Astrocyte (in vitro differentiated cells and primary cell): Measurements from ENCODE around the gene CERT1. TPM values are rescaled to one million over a fixed set of nuclear protein-coding genes. Genes with fewer than 3 reads are reported as not detected.

Experiments used
- DNase-seq: peaks from one replicate; pipeline ENCODE4 v3.0.0-alpha.2; 2010; ENCODE audit warnings: low read depth
- FAIRE-seq: peaks from 2 replicates; lab custom pipeline; 2011; peaks lifted over from hg19 to GRCh38; lab: Jason Lieb, UNC
- H2AFZ ChIP-seq: 2 replicates; pipeline ENCODE4 v1.6.0; 2012; ENCODE audit warnings: low read depth, low read length, inconsistent platforms
- H3K27ac ChIP-seq: 2 replicates; pipeline ENCODE4 v1.5.1; 2011; ENCODE audit warnings: low read depth, low read length, inconsistent platforms
- H3K27me3 ChIP-seq: 2 replicates; pipeline ENCODE4 v1.6.0; 2011; ENCODE audit warnings: low read length, inconsistent platforms; ENCODE audit not compliant: insufficient read depth
- H3K36me3 ChIP-seq: 2 replicates; pipeline ENCODE4 v1.5.1; 2011; ENCODE audit warnings: low read length, inconsistent platforms; ENCODE audit not compliant: insufficient read depth
- H3K4me1 ChIP-seq: 2 replicates; pipeline ENCODE4 v1.5.1; 2011; ENCODE audit warnings: low read length, inconsistent platforms; ENCODE audit not compliant: insufficient read depth
- H3K4me2 ChIP-seq: 2 replicates; pipeline ENCODE4 v1.6.0; 2012; ENCODE audit warnings: low read length, inconsistent platforms
- H3K4me3 ChIP-seq: 2 replicates; pipeline ENCODE4 v1.5.1; 2011; ENCODE audit warnings: low read depth, mild to moderate bottlenecking, low read length, inconsistent platforms; ENCODE audit not compliant: insufficient read depth
- H3K79me2 ChIP-seq: 2 replicates; pipeline ENCODE4 v1.6.0; 2012; ENCODE audit warnings: mild to moderate bottlenecking, low read length, inconsistent platforms; ENCODE audit not compliant: insufficient read depth
- H3K9ac ChIP-seq: 2 replicates; pipeline ENCODE4 v1.6.0; 2012; ENCODE audit warnings: mild to moderate bottlenecking, low read length, inconsistent platforms
- H3K9me3 ChIP-seq: 2 replicates; pipeline ENCODE4 v1.5.1; 2012; ENCODE audit warnings: low read depth, mild to moderate bottlenecking, low read length, inconsistent platforms; ENCODE audit not compliant: insufficient read depth
- H4K20me1 ChIP-seq: 2 replicates; pipeline ENCODE4 v1.6.0; 2012; ENCODE audit warnings: low read length, inconsistent platforms; ENCODE audit not compliant: insufficient read depth
- H3K27ac Mint-ChIP-seq: one replicate; pipeline ENCODE4 v1.8.0; 2021; ENCODE audit warnings: mild to moderate bottlenecking, mixed read lengths; ENCODE audit not compliant: unreplicated experiment
- H3K27me3 Mint-ChIP-seq: one replicate; pipeline ENCODE4 v1.8.0; 2021; ENCODE audit warnings: low read depth, mixed read lengths; ENCODE audit not compliant: unreplicated experiment
- H3K36me3 Mint-ChIP-seq: one replicate; pipeline ENCODE4 v1.8.0; 2021; ENCODE audit warnings: low read depth, mixed read lengths; ENCODE audit not compliant: unreplicated experiment
- H3K4me1 Mint-ChIP-seq: one replicate; pipeline ENCODE4 v1.8.0; 2021; ENCODE audit warnings: low read depth, mixed read lengths; ENCODE audit not compliant: unreplicated experiment
- H3K4me3 Mint-ChIP-seq: one replicate; pipeline ENCODE4 v1.8.0; 2021; ENCODE audit warnings: mild to moderate bottlenecking, moderate library complexity, mixed read lengths; ENCODE audit not compliant: unreplicated experiment
- H3K9me3 Mint-ChIP-seq: one replicate; pipeline ENCODE4 v1.8.0; 2021; ENCODE audit warnings: mild to moderate bottlenecking, mixed read lengths; ENCODE audit not compliant: unreplicated experiment
- CTCF ChIP-seq: IDR thresholded peaks from 2 replicates; pipeline ENCODE4 v1.5.1; 2011; ENCODE audit warnings: low read depth, mild to moderate bottlenecking, inconsistent platforms, low read length, moderate library complexity; ENCODE audit not compliant: insufficient read depth
- EZH2 ChIP-seq: IDR thresholded peaks from 2 replicates; pipeline ENCODE4 v1.6.1; 2012; ENCODE audit warnings: mild to moderate bottlenecking, low read length, inconsistent platforms; ENCODE audit not compliant: insufficient read depth
- total RNA-seq: library from RNA; stranded (reverse); gene quantifications from 2 replicates; pipeline ENCODE4 v1.2.1, GENCODE V29; 2021

CERT1 gene
- total RNA-seq, 1 donor from 2014 or later, result 29.6 TPM

- H3K27me3 Mint-ChIP-seq, result no peaks in the 10 kb centered on the region
- TF ChIP-seq CTCF, result no peak
- TF ChIP-seq EZH2, result no peak
Observed at GRCh38 chr5:75395277-75395676, 116.2 kb downstream of the CERT1 start.

DNA sequence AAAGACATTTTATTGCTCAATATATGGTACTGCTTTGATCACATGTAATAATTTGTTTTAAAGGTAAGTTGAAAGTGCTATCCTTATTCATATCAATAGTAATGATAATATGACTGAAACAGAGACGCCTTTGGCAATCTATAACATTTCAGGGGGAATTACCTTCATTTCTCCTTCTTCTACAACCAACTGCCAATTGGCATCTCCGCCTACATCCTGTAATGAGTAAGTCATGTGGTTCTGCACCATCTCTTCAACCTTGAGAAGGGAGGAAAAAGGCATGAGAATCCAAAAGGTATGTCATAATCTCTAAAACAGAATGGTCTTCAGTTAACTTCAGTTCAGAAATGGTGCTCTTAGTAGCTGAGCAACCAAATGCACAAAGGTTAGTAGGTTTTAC is 122.0 kb downstream of the CERT1 start:
- H3K36me3 ChIP-seq, result no peaks in the 10 kb centered on the region
- FAIRE-seq, result no peak
- H3K4me1 Mint-ChIP-seq, result no peaks in the 10 kb centered on the region

More at GRCh38 chr5:75395277-75395676, 116.2 kb downstream of the CERT1 start:
- H2AFZ ChIP-seq, result no peak overlapping the region
- H3K36me3 Mint-ChIP-seq, result peaks cover 2% of the 10 kb centered on the region
- H3K4me3 ChIP-seq, result no peak overlapping the region
- H3K9ac ChIP-seq, result no peak overlapping the region
- H3K27ac ChIP-seq, result no peak overlapping the region
- FAIRE-seq (no peak), DNase-seq (no peak)
- no peaks in the 10 kb centered on the region for H3K4me1 Mint-ChIP-seq
- H3K9me3 ChIP-seq, result no peaks in the 10 kb centered on the region
- no peaks in the 10 kb centered on the region for H3K27me3 ChIP-seq
- H3K27ac Mint-ChIP-seq, result no peak overlapping the region
- no peaks in the 10 kb centered on the region for H3K9me3 Mint-ChIP-seq
- H3K36me3 ChIP-seq, result peaks cover 6% of the 10 kb centered on the region
- H4K20me1 ChIP-seq, result no peaks in the 10 kb centered on the region
- H3K4me2 ChIP-seq, result no peak overlapping the region
- H3K4me3 Mint-ChIP-seq, result no peak overlapping the region
- H3K79me2 ChIP-seq, result no peaks in the 10 kb centered on the region
- no peaks in the 10 kb centered on the region for H3K4me1 ChIP-seq

More for the DNA sequence above, 122.0 kb downstream of the CERT1 start:
- Histone ChIP-seq H3K9me3 (no peaks in the 10 kb centered on the region), H3K4me3 (no peak overlapping the region), H3K27ac (no peak overlapping the region), H3K27me3 (no peaks in the 10 kb centered on the region), H3K9ac (no peak overlapping the region), H4K20me1 (no peaks in the 10 kb centered on the region), H2AFZ (no peak overlapping the region), H3K4me2 (no peak overlapping the region), H3K79me2 (no peaks in the 10 kb centered on the region), H3K4me1 (no peaks in the 10 kb centered on the region)
- H3K27ac Mint-ChIP-seq, result no peak overlapping the region
- H3K27me3 Mint-ChIP-seq, result no peaks in the 10 kb centered on the region
- H3K4me3 Mint-ChIP-seq, result no peak overlapping the region
- TF ChIP-seq CTCF, result no peak
- no peak for TF ChIP-seq EZH2
- H3K9me3 Mint-ChIP-seq, result no peaks in the 10 kb centered on the region
- peaks cover 8% of the 10 kb centered on the region for H3K36me3 Mint-ChIP-seq
- no peak for DNase-seq
